H1 (cell line): ENCODE results near the gene CDC42SE2. TPM values are rescaled to one million over a fixed set of nuclear protein-coding genes. Genes with fewer than 3 reads are reported as not detected.

Experiments used
- CTCF ChIA-PET: fragments of 300-600 bp; sonication (Branson Sonifier 250); formaldehyde crosslinking; loops from one replicate; lab custom pipeline; 2021; ENCODE audit not compliant: partially characterized antibody; lab: Charles Lee
- POLR2A ChIA-PET: fragments of 300-600 bp; sonication (Branson Sonifier 250); formaldehyde crosslinking; loops from one replicate; lab custom pipeline; 2021; ENCODE audit warnings: inconsistent platforms; ENCODE audit not compliant: partially characterized antibody; lab: Charles Lee
- DNase-seq, 2 experiments: peaks; one replicate each; pipeline versions ENCODE4 v3.0.0 to v3.0.0-alpha.2; 2010 to 2022; ENCODE audit warnings: low spot score in 2 of 2, low read depth in 1 of 2, mixed read lengths in 1 of 2
- FAIRE-seq: peaks from 2 replicates; lab custom pipeline; 2011; peaks lifted over from hg19 to GRCh38; lab: Jason Lieb, UNC
- H2AFZ ChIP-seq: 2 replicates; pipeline ENCODE4 v1.8.1; 2012; ENCODE audit warnings: low read length, inconsistent platforms
- H2AK5ac ChIP-seq: 2 replicates; pipeline ENCODE4 v1.6.1; 2013; ENCODE audit warnings: low read depth, low read length
- H2BK120ac ChIP-seq: replicated peaks from 2 replicates; pipeline ENCODE3; 2013; ENCODE audit warnings: low read depth, low read length, inconsistent platforms
- H2BK12ac ChIP-seq: 2 replicates; pipeline ENCODE4 v1.6.1; 2013; ENCODE audit warnings: low read depth, low read length
- H2BK15ac ChIP-seq: 2 replicates; pipeline ENCODE4 v1.6.1; 2013; ENCODE audit warnings: low read length
- H2BK20ac ChIP-seq: 2 replicates; pipeline ENCODE4 v1.6.1; 2013; ENCODE audit warnings: low read length
- H2BK5ac ChIP-seq: 2 replicates; pipeline ENCODE4 v1.6.1; 2013; ENCODE audit warnings: low read depth, low read length
- H3K14ac ChIP-seq: 2 replicates; pipeline ENCODE4 v1.6.1; 2013; ENCODE audit warnings: inconsistent platforms; ENCODE audit not compliant: insufficient read length
- H3K18ac ChIP-seq: 2 replicates; pipeline ENCODE4 v1.6.1; 2013; ENCODE audit warnings: low read length; ENCODE audit errors: extremely low read depth
- H3K23ac ChIP-seq: 2 replicates; pipeline ENCODE4 v1.6.1; 2013; ENCODE audit warnings: inconsistent platforms; ENCODE audit not compliant: insufficient read length
- H3K23me2 ChIP-seq: 2 replicates; pipeline ENCODE4 v1.6.1; 2013; ENCODE audit warnings: low read depth, low read length
- H3K27ac ChIP-seq: 2 replicates; pipeline ENCODE4 v1.6.1; 2011; ENCODE audit warnings: low read depth, low read length, inconsistent platforms
- H3K27me3 ChIP-seq, 4 experiments: replicated peaks in 1 of 4; 1 replicate in 1 of 4; 2 replicates in 3 of 4; pipeline versions ENCODE4 v1.6.1 to v1.8.1; 2011 to 2013; ENCODE audit warnings: low read length in 3 of 4, mild to moderate bottlenecking in 3 of 4, inconsistent platforms in 2 of 4, mixed read lengths in 2 of 4, moderate library complexity in 1 of 4; ENCODE audit not compliant: control insufficient read depth in 3 of 4, insufficient read depth in 3 of 4; ENCODE audit errors: extremely low read depth in 1 of 4
- H3K36me3 ChIP-seq, 4 experiments: 2 replicates each; pipeline versions ENCODE4 v1.6.1 to v1.8.1; 2011 to 2013; ENCODE audit warnings: mild to moderate bottlenecking in 4 of 4, low read length in 3 of 4, moderate library complexity in 2 of 4, control low read depth in 1 of 4, inconsistent platforms in 1 of 4; ENCODE audit not compliant: insufficient read depth in 4 of 4, control insufficient read depth in 2 of 4
- H3K4ac ChIP-seq: replicated peaks from 2 replicates; pipeline ENCODE3; 2013; ENCODE audit warnings: low read length, low read depth, mixed read lengths, inconsistent platforms; ENCODE audit not compliant: insufficient read length
- H3K4me1 ChIP-seq, 4 experiments: replicated peaks in 1 of 4; 1 replicate in 1 of 4; 2 replicates in 3 of 4; pipeline versions ENCODE4 v1.6.1 to v1.8.1; 2011 to 2013; ENCODE audit warnings: low read length in 3 of 4, inconsistent platforms in 2 of 4, mixed read lengths in 1 of 4; ENCODE audit not compliant: insufficient read depth in 4 of 4, control insufficient read depth in 3 of 4
- H3K4me2 ChIP-seq, 2 experiments: 2 replicates each; pipeline versions ENCODE4 v1.6.1 to v1.8.1; 2011 to 2013; ENCODE audit warnings: low read depth in 2 of 2, low read length in 2 of 2, control low read depth in 1 of 2, inconsistent platforms in 1 of 2, mild to moderate bottlenecking in 1 of 2; ENCODE audit not compliant: insufficient read depth in 1 of 2
- H3K4me3 ChIP-seq, 4 experiments: fragments of 200-600, 300-600 bp in 1 of 4; sonication (generic), shearing (Covaris generic), sonication (Bioruptor Twin) in 1 of 4; 2 replicates each; pipeline versions ENCODE4 v1.5.1 to v1.8.1; 2011 to 2016; ENCODE audit warnings: low read length in 4 of 4, low read depth in 3 of 4, control low read depth in 2 of 4, inconsistent platforms in 2 of 4, mild to moderate bottlenecking in 2 of 4, mixed read lengths in 1 of 4, moderate library complexity in 1 of 4; ENCODE audit not compliant: insufficient read depth in 2 of 4; ENCODE audit errors: extremely low read depth in 1 of 4
- H3K56ac ChIP-seq: replicated peaks from 2 replicates; pipeline ENCODE3; 2013; ENCODE audit warnings: low read depth, mild to moderate bottlenecking, mixed read lengths, low read length, inconsistent platforms; ENCODE audit not compliant: insufficient read length
- H3K79me1 ChIP-seq: 2 replicates; pipeline ENCODE4 v1.6.1; 2013; ENCODE audit warnings: low read depth, low read length, control low read depth
- H3K79me2 ChIP-seq, 2 experiments: 2 replicates each; pipeline versions ENCODE4 v1.6.1 to v1.8.1; 2012 to 2013; ENCODE audit warnings: low read length in 2 of 2, mild to moderate bottlenecking in 2 of 2, inconsistent platforms in 1 of 2; ENCODE audit not compliant: insufficient read depth in 2 of 2, control insufficient read depth in 1 of 2
- H3K9ac ChIP-seq, 4 experiments: replicated peaks in 1 of 4; 1 replicate in 1 of 4; 2 replicates in 3 of 4; pipeline versions ENCODE4 v1.6.1 to v1.8.1; 2011 to 2013; ENCODE audit warnings: low read depth in 3 of 4, low read length in 3 of 4, control low read depth in 2 of 4, mild to moderate bottlenecking in 2 of 4, moderate library complexity in 2 of 4, inconsistent platforms in 1 of 4; ENCODE audit errors: extremely low read depth in 1 of 4
- H3K9me3 ChIP-seq, 2 experiments: 2 replicates each; pipeline versions ENCODE4 v1.6.1 to v1.8.1; 2012 to 2013; ENCODE audit warnings: mild to moderate bottlenecking in 2 of 2, moderate library complexity in 2 of 2, control low read depth in 1 of 2, inconsistent platforms in 1 of 2, low read depth in 1 of 2, low read length in 1 of 2, mixed read lengths in 1 of 2; ENCODE audit not compliant: insufficient read depth in 2 of 2
- H4K20me1 ChIP-seq, 2 experiments: replicated peaks in 1 of 2; 2 replicates each; pipeline versions ENCODE3 to v1.8.1; 2011 to 2013; ENCODE audit warnings: inconsistent platforms in 2 of 2, low read length in 2 of 2, mild to moderate bottlenecking in 1 of 2; ENCODE audit not compliant: insufficient read depth in 2 of 2, control insufficient read depth in 1 of 2
- H4K5ac ChIP-seq: 2 replicates; pipeline ENCODE4 v1.6.1; 2013; ENCODE audit warnings: low read length, low read depth, mixed read lengths, inconsistent platforms; ENCODE audit not compliant: insufficient read length
- H4K8ac ChIP-seq: 2 replicates; pipeline ENCODE4 v1.8.0; 2013; ENCODE audit warnings: mild to moderate bottlenecking, moderate library complexity, low read length, inconsistent platforms; ENCODE audit not compliant: insufficient read depth; ENCODE audit errors: extremely low read depth
- H4K91ac ChIP-seq: replicated peaks from 2 replicates; pipeline ENCODE3; 2013; ENCODE audit warnings: low read length, mixed read lengths, inconsistent platforms; ENCODE audit not compliant: insufficient read length
- CBX8 ChIP-seq: fragments of 300-800, 300-1000 bp; sonication (generic); IDR thresholded peaks from 2 replicates; pipeline ENCODE4 v1.7.1; 2016; ENCODE audit warnings: low read depth, low read length, borderline replicate concordance
- CREB1 ChIP-seq: IDR thresholded peaks from 2 replicates; pipeline ENCODE4 v1.6.1; 2012; ENCODE audit warnings: inconsistent platforms
- EP300 ChIP-seq, 2 experiments: IDR thresholded peaks; 1 replicate in 1 of 2; 2 replicates in 1 of 2; pipeline ENCODE4 v1.6.1; 2011 to 2012; ENCODE audit warnings: low read depth in 2 of 2, low read length in 2 of 2, mild to moderate bottlenecking in 2 of 2, borderline replicate concordance in 1 of 2, inconsistent platforms in 1 of 2, moderate library complexity in 1 of 2
- FOSL1 ChIP-seq: IDR thresholded peaks from 2 replicates; pipeline ENCODE4 v1.6.1; 2011; ENCODE audit warnings: mild to moderate bottlenecking, low read depth, low read length, moderate library complexity; ENCODE audit not compliant: insufficient read depth
- GABPA ChIP-seq: IDR thresholded peaks from 2 replicates; pipeline ENCODE4 v1.6.1; 2011; ENCODE audit warnings: mild to moderate bottlenecking, low read length, moderate library complexity, borderline replicate concordance; ENCODE audit not compliant: insufficient read depth
- POU5F1 ChIP-seq: IDR thresholded peaks from 2 replicates; pipeline ENCODE4 v1.6.1; 2011; ENCODE audit warnings: low read depth, mild to moderate bottlenecking, low read length, moderate library complexity
- RBBP5 ChIP-seq: IDR thresholded peaks from 2 replicates; pipeline ENCODE4 v1.7.1; 2012; ENCODE audit warnings: low read depth, mild to moderate bottlenecking, inconsistent platforms, low read length, moderate library complexity, borderline replicate concordance
- RNF2 ChIP-seq: fragments of 200-900, 300-1000 bp; sonication (generic); IDR thresholded peaks from 2 replicates; pipeline ENCODE4 v1.7.1; 2016; ENCODE audit warnings: borderline replicate concordance, low read depth, mild to moderate bottlenecking, antibody characterized with exemption, low read length; ENCODE audit not compliant: poor library complexity, severe bottlenecking; ENCODE audit errors: missing control alignments
- RXRA ChIP-seq: IDR thresholded peaks from 2 replicates; pipeline ENCODE4 v1.6.1; 2011; ENCODE audit warnings: low read depth, mild to moderate bottlenecking, low read length, moderate library complexity; ENCODE audit not compliant: insufficient read depth
- SIRT6 ChIP-seq: IDR thresholded peaks from one replicate; pipeline ENCODE4 v1.7.1; 2012; ENCODE audit warnings: low read length, inconsistent platforms
- SRF ChIP-seq: IDR thresholded peaks from 2 replicates; pipeline ENCODE4 v1.6.1; 2011; ENCODE audit warnings: mild to moderate bottlenecking, low read depth, low read length, moderate library complexity
- TEAD4 ChIP-seq: IDR thresholded peaks from 2 replicates; pipeline ENCODE4 v1.6.1; 2012; ENCODE audit warnings: low read depth, low read length, inconsistent platforms, mixed read lengths
- ZNF274 ChIP-seq: IDR thresholded peaks from 2 replicates; pipeline ENCODE4 v1.7.0; 2012; ENCODE audit warnings: low read length, borderline replicate concordance; ENCODE audit errors: extremely low read depth
- WGBS, 2 experiments: shearing (Covaris generic) in 1 of 2; methylation state at CpG; one replicate each; pipeline versions ENCODE4 v1.1.6 to v1.1.7; 2013 to 2015; ENCODE audit warnings: low lambda C conversion rate in 2 of 2, mixed read lengths in 2 of 2, inconsistent platforms in 1 of 2, low coverage in 1 of 2, missing lambda C conversion rate in 1 of 2; ENCODE audit not compliant: insufficient replicate concordance in 2 of 2, insufficient coverage in 1 of 2, insufficient read length in 1 of 2; ENCODE audit errors: extremely low coverage in 1 of 2, missing lambda C conversion rate in 1 of 2; 5-methylcytosine and 5-hydroxymethylcytosine counted together
- polyA plus RNA-seq, 7 experiments: library from polyadenylated mRNA; depleted of rRNA in 3 of 7; stranded (reverse) in 5 of 7; unstranded in 2 of 7; fragments of >200 nt in 5 of 7; fragments of 200-250 nt in 2 of 7; gene quantifications; 1 replicate in 5 of 7; 2 replicates in 1 of 7; 4 replicates in 1 of 7; pipeline versions ENCODE4 v1.2.1 to v1.2.3, GENCODE V29; 2011 to 2013; ENCODE audit warnings: missing spikeins in 2 of 7, mixed read lengths in 2 of 7
- total RNA-seq: library from RNA; stranded (reverse); fragmentation: NEBNext Ultra II Directional; extraction: Animal tissue kit (Norgen Biotek cat#: 25700); gene quantifications from 2 replicates; pipeline ENCODE4 v1.2.1, GENCODE V29; 2021
- TF ChIP-seq, protein P1 (sequence below): IDR thresholded peaks from 2 replicates; pipeline ENCODE4 v1.6.1; 2011; ENCODE audit warnings: low read depth, mild to moderate bottlenecking, low read length; ENCODE audit not compliant: insufficient read depth

Gene CDC42SE2
- total and polyA plus RNA-seq, 2 of the 8 experiments (the other 6 are each of a cell fraction or from before 2014, with no cell fraction given), result 16.7 to 30.8 TPM

DNA sequence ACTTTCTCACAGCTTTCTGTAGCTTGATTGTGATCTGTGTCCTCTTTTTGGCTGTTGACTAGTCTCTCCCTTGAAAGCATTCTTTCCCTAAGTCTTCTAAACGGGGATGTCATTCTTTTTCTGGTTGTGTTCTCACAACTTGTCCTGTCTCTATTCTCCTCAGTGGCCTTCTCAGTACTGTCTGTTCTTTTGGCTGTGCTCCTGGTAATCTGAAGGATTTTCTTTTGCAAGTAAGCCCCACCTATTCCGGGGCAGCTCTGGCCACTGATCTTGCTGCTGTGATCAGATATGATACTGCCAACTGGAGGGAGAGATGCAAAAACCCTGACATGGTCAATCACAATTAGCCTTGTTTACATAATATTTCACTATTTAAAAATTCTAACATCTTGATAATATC, 172.2 kb downstream of the CDC42SE2 start:
- FAIRE-seq, result no peak
- no peak overlapping the region for H3K9ac ChIP-seq
- TF ChIP-seq RNF2, result no peak
- TF ChIP-seq, protein P1, sequence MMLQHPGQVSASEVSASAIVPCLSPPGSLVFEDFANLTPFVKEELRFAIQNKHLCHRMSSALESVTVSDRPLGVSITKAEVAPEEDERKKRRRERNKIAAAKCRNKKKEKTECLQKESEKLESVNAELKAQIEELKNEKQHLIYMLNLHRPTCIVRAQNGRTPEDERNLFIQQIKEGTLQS, result no peak
- TF ChIP-seq RBBP5, result no peak
- TF ChIP-seq GABPA, result no peak
- TF ChIP-seq SRF, result no peak
- no peak for TF ChIP-seq RXRA
- TF ChIP-seq CREB1, result no peak
- no peak for TF ChIP-seq FOSL1
- TF ChIP-seq EP300 (IDR thresholded peaks at IDR 0.05; ENCODE audit: borderline replicate concordance in 1 of 2, low read depth in 2 of 2, low read length in 2 of 2), result no peak
- no peak for TF ChIP-seq SIRT6
- no peak for TF ChIP-seq CBX8
- TF ChIP-seq ZNF274, result no peak
- TF ChIP-seq TEAD4, result no peak
- TF ChIP-seq POU5F1, result no peak

More for the DNA sequence above, 172.2 kb downstream of the CDC42SE2 start:
- Histone ChIP-seq H3K23ac (no peak overlapping the region), H3K23me2 (no peaks in the 10 kb centered on the region; the same call in 1 of the 2 replicates), H4K91ac (no peak overlapping the region), H3K27ac (no peak overlapping the region), H3K79me1 (no peaks in the 10 kb centered on the region), H4K8ac (no peak overlapping the region), H3K56ac (no peak overlapping the region), H2BK120ac (no peak overlapping the region), H2BK5ac (no peak overlapping the region), H3K4me1 (no peaks in the 10 kb centered on the region), H3K18ac (no peak overlapping the region), H2AFZ (no peak overlapping the region), H4K20me1 (no peaks in the 10 kb centered on the region), H3K4me3 (no peak overlapping the region), H2BK15ac (no peak overlapping the region), H3K27me3 (no peaks in the 10 kb centered on the region), H3K14ac (no peak overlapping the region), H3K79me2 (no peaks in the 10 kb centered on the region), H3K4me2 (no peak overlapping the region), H3K36me3 (peaks cover 3 to 37% (median 22%) of the 10 kb centered on the region in 4 experiments; a peak in 7 of 8 replicates), H2AK5ac (no peak overlapping the region), H2BK12ac (no peak overlapping the region), H2BK20ac (no peak overlapping the region), H4K5ac (no peak overlapping the region), H3K9me3 (no peaks in the 10 kb centered on the region), H3K4ac (no peak overlapping the region)
- no peak for DNase-seq
- WGBS, 2 experiments, result 95% methylated on average over 2 of the region's 2 CpGs; no CpG with 5 or more reads in 1 of the 2 experiments
- POLR2A ChIA-PET, result no interaction called here
- CTCF ChIA-PET, result interaction anchor here (1.2 kb wide), 1 partner anchor 13 kb away, joined by 7 read pairs; no protein-coding TSS in a partner anchor
